ENCODE measurements around the gene WLS.

The WLS gene

DNA sequence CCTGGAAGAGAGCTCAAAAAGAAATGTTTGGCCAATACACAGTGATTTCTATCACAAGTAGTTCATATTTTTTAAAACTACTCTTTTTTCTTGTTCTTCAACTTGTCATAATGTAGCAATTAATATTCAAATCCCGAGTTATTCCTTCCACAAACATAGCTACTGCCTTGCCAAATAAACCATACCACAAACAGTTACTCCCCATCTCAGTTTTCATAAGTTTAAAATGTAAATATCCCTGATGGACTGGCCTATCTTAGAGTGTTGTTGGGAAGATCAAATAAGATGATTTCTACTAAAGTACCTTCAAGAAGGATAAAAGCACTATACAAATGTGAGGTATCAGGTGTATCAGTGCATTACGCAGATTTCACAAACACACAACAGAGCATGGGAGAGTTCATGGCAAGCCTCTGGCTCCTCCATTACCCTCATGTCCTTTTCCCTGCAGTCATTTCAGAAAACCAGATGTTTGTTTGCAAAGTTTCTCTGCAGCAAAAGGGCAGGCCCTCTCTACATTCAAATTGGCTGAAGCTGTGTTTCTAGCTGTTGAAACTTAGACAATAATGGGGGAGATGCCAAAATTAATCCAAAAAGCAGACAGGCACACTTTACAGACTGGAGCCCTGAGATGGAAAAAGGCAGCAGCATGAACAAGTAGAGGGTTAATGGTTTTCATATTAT, 16.1 kb downstream of the WLS start:
- H3K36me3 ChIP-seq (ENCODE audit: insufficient read depth, low read length): 0 out of 2 replicates have a peak, but pooled peaks cover 5% of the 10 kb centered on the region
- peaks cover 29% of the 10 kb centered on the region for H3K4me1 ChIP-seq (ENCODE audit: control insufficient read depth, insufficient read depth, low read length, unreplicated experiment)
- H3K79me2 ChIP-seq (ENCODE audit: control insufficient read depth, insufficient read depth, low read length, unreplicated experiment): peaks cover 67% of the 10 kb centered on the region
- H3K27ac ChIP-seq (ENCODE audit: low read depth, low read length): no peak overlapping the region
- no peak overlapping the region for H2AFZ ChIP-seq (ENCODE audit: low read length, unreplicated experiment)
- no peaks in the 10 kb centered on the region for H3K27me3 ChIP-seq (ENCODE audit: insufficient read depth, low read length)
- no peak overlapping the region for H3K4me3 ChIP-seq (ENCODE audit: low read depth, low read length)

- no peaks in the 10 kb centered on the region for H3K27me3 ChIP-seq (ENCODE audit: insufficient read depth, low read length)
- peaks cover 59% of the 10 kb centered on the region for H3K79me2 ChIP-seq (ENCODE audit: control insufficient read depth, insufficient read depth, low read length, unreplicated experiment)
- no peak overlapping the region for H3K4me3 ChIP-seq (ENCODE audit: low read depth, low read length)
- H3K4me1 ChIP-seq (ENCODE audit: control insufficient read depth, insufficient read depth, low read length, unreplicated experiment): peaks cover 44% of the 10 kb centered on the region
- H2AFZ ChIP-seq (ENCODE audit: low read length, unreplicated experiment): no peak overlapping the region
- H3K36me3 ChIP-seq (ENCODE audit: insufficient read depth, low read length): no peaks in the 10 kb centered on the region
- H3K27ac ChIP-seq (ENCODE audit: low read depth, low read length): no peak overlapping the region
These were observed 18.5 kb downstream of the WLS start for GRCh38 chr1:68213843-68214242.

DNA sequence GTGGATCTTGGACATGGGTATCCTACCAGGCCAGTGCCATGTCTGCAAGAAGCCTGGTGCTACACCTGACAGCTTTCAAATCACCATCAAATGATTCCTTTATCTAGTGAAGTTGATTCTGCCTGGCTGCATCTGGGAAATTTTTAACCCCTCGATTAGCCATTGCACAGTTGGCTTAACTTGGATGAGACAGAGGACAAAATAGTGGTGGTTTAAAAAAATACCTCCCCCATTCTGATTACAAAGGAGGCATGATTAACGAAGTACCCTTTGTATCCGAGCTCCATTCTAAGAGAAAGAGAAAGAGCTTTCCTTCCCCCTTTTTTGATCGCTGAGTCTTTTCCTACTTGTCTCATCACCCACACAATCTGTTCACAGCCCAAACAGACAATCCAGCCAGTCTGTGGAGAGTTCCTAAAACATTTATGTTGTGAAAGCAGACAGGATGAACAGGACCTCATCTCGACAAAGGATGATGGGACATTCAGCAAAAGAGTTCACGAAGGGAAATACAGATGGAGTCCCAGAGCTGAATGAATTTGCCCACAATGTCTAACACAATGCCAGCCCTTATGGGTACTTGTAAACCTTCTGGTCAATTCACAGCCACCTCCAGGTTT, 20.5 kb downstream of the WLS start:
- Histone ChIP-seq H3K27ac (ENCODE audit: low read depth, low read length) (no peak overlapping the region), H2AFZ (ENCODE audit: low read length, unreplicated experiment) (no peak overlapping the region), H3K4me3 (ENCODE audit: low read depth, low read length) (no peak overlapping the region), H3K79me2 (ENCODE audit: control insufficient read depth, insufficient read depth, low read length, unreplicated experiment) (peaks cover 60% of the 10 kb centered on the region), H3K27me3 (ENCODE audit: insufficient read depth, low read length) (no peaks in the 10 kb centered on the region), H3K4me1 (ENCODE audit: control insufficient read depth, insufficient read depth, low read length, unreplicated experiment) (peaks cover 64% of the 10 kb centered on the region), H3K36me3 (ENCODE audit: insufficient read depth, low read length) (no peaks in the 10 kb centered on the region)

GRCh38 chr1:68210829-68211228, 21.5 kb downstream of the WLS start:
- Histone ChIP-seq H3K36me3 (ENCODE audit: insufficient read depth, low read length) (no peaks in the 10 kb centered on the region), H3K27me3 (ENCODE audit: insufficient read depth, low read length) (no peaks in the 10 kb centered on the region), H3K4me1 (ENCODE audit: control insufficient read depth, insufficient read depth, low read length, unreplicated experiment) (peaks cover 74% of the 10 kb centered on the region), H3K27ac (ENCODE audit: low read depth, low read length) (no peak overlapping the region), H2AFZ (ENCODE audit: low read length, unreplicated experiment) (no peak overlapping the region), H3K4me3 (ENCODE audit: low read depth, low read length) (no peak overlapping the region), H3K79me2 (ENCODE audit: control insufficient read depth, insufficient read depth, low read length, unreplicated experiment) (peaks cover 68% of the 10 kb centered on the region)

DNA sequence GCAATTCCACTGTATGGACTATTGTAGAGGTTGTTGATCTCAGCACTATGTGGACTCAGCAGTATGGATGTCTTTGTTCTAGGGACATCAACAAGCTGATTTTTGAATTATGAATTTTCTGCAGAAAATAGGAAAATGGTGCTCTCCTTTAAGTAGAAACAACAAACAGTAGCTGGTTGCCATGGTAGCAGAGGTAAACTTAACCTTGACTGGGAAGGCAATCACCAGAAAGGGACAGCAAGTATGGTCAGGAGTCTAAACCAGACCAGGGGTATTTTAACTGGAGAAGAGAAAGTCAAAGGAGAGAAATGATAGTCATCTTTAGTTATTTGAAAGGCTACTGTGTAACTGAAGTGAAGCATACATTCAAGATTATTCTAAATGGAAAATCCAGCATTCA, 22.3 kb downstream of the WLS start:
- Histone ChIP-seq H3K27ac (ENCODE audit: low read depth, low read length) (no peak overlapping the region), H3K4me1 (ENCODE audit: control insufficient read depth, insufficient read depth, low read length, unreplicated experiment) (peaks cover 74% of the 10 kb centered on the region), H3K36me3 (ENCODE audit: insufficient read depth, low read length) (no peaks in the 10 kb centered on the region), H3K27me3 (ENCODE audit: insufficient read depth, low read length) (no peaks in the 10 kb centered on the region), H3K79me2 (ENCODE audit: control insufficient read depth, insufficient read depth, low read length, unreplicated experiment) (peaks cover 71% of the 10 kb centered on the region), H2AFZ (ENCODE audit: low read length, unreplicated experiment) (no peak overlapping the region), H3K4me3 (ENCODE audit: low read depth, low read length) (no peak overlapping the region)

- H2AFZ ChIP-seq (ENCODE audit: low read length, unreplicated experiment): no peak overlapping the region
- H3K4me3 ChIP-seq (ENCODE audit: low read depth, low read length): peak overlapping the region; percentile 5
- H3K4me1 ChIP-seq (ENCODE audit: control insufficient read depth, insufficient read depth, low read length, unreplicated experiment): peaks cover 67% of the 10 kb centered on the region
- H3K79me2 ChIP-seq (ENCODE audit: control insufficient read depth, insufficient read depth, low read length, unreplicated experiment): peaks cover 74% of the 10 kb centered on the region
- H3K36me3 ChIP-seq (ENCODE audit: insufficient read depth, low read length): no peaks in the 10 kb centered on the region
- peak overlapping the region; percentile 40 for H3K27ac ChIP-seq (ENCODE audit: low read depth, low read length)
- no peaks in the 10 kb centered on the region for H3K27me3 ChIP-seq (ENCODE audit: insufficient read depth, low read length)
These were observed 25.3 kb downstream of the WLS start for GRCh38 chr1:68206848-68207689.

GRCh38 chr1:68205794-68206358, 26.4 kb downstream of the WLS start:
- Histone ChIP-seq H3K4me1 (ENCODE audit: control insufficient read depth, insufficient read depth, low read length, unreplicated experiment) (peaks cover 79% of the 10 kb centered on the region), H3K36me3 (ENCODE audit: insufficient read depth, low read length) (no peaks in the 10 kb centered on the region), H2AFZ (ENCODE audit: low read length, unreplicated experiment) (no peak overlapping the region), H3K4me3 (ENCODE audit: low read depth, low read length) (no peak overlapping the region), H3K27me3 (ENCODE audit: insufficient read depth, low read length) (no peaks in the 10 kb centered on the region), H3K79me2 (ENCODE audit: control insufficient read depth, insufficient read depth, low read length, unreplicated experiment) (peaks cover 76% of the 10 kb centered on the region), H3K27ac (ENCODE audit: low read depth, low read length) (no peak overlapping the region)

- no peak overlapping the region for H2AFZ ChIP-seq (ENCODE audit: low read length, unreplicated experiment)
These were observed 27.2 kb downstream of the WLS start for GRCh38 chr1:68204977-68205630.

DNA sequence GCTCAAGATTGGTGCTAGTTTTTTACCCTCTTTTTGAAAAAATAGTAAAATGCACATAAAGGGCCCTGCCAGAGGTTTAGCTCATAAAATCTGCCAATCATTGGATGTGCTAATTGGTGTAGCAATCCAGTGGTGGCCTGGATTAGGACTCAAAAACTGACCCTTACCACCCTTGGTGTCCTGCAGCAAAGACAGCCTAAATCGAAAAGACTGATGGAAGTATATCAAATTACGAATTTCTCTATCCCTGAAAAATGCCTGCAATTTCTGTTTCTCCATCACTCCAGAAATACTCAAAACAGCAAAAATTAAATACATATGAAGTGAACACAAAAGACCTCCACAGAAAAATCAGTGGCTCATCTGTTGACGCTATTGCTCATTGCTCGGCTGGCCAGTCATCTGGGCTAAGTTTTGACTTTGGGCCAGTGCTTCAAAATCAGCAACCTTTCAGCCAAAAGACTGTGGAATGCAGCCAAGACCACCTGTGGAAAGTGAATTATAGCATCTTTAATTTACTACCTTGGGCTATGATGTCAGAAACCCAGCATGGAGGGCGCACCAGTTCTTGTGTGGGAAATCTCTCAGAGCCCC, 30.0 kb downstream of the WLS start:
- H3K27me3 ChIP-seq (ENCODE audit: insufficient read depth, low read length): no peaks in the 10 kb centered on the region
- no peak overlapping the region for H2AFZ ChIP-seq (ENCODE audit: low read length, unreplicated experiment)
- no peak overlapping the region for H3K27ac ChIP-seq (ENCODE audit: low read depth, low read length)
- no peak overlapping the region for H3K4me3 ChIP-seq (ENCODE audit: low read depth, low read length)
- no peaks in the 10 kb centered on the region for H3K36me3 ChIP-seq (ENCODE audit: insufficient read depth, low read length)
- peaks cover 76% of the 10 kb centered on the region for H3K79me2 ChIP-seq (ENCODE audit: control insufficient read depth, insufficient read depth, low read length, unreplicated experiment)
- H3K4me1 ChIP-seq (ENCODE audit: control insufficient read depth, insufficient read depth, low read length, unreplicated experiment): peaks cover 70% of the 10 kb centered on the region

More at GRCh38 chr1:68204977-68205630, 27.2 kb downstream of the WLS start:
- Histone ChIP-seq H3K27me3 (ENCODE audit: insufficient read depth, low read length) (no peaks in the 10 kb centered on the region), H3K27ac (ENCODE audit: low read depth, low read length) (no peak overlapping the region), H3K4me3 (ENCODE audit: low read depth, low read length) (no peak overlapping the region), H3K4me1 (ENCODE audit: control insufficient read depth, insufficient read depth, low read length, unreplicated experiment) (peaks cover 73% of the 10 kb centered on the region), H3K79me2 (ENCODE audit: control insufficient read depth, insufficient read depth, low read length, unreplicated experiment) (peaks cover 73% of the 10 kb centered on the region), H3K36me3 (ENCODE audit: insufficient read depth, low read length) (no peaks in the 10 kb centered on the region)

Data from ACC112 (cell line).